NOMO-1 treated with DMSO at 0.1 percent for 48 hours (cell line): ENCODE measurements around the gene TRIM28.

Experiments
- DNase-seq: peaks from one replicate; lab custom pipeline; 2025; ENCODE audit not compliant: unreplicated experiment; lab: John Stamatoyannopoulos, UW

The TRIM28 gene

DNA sequence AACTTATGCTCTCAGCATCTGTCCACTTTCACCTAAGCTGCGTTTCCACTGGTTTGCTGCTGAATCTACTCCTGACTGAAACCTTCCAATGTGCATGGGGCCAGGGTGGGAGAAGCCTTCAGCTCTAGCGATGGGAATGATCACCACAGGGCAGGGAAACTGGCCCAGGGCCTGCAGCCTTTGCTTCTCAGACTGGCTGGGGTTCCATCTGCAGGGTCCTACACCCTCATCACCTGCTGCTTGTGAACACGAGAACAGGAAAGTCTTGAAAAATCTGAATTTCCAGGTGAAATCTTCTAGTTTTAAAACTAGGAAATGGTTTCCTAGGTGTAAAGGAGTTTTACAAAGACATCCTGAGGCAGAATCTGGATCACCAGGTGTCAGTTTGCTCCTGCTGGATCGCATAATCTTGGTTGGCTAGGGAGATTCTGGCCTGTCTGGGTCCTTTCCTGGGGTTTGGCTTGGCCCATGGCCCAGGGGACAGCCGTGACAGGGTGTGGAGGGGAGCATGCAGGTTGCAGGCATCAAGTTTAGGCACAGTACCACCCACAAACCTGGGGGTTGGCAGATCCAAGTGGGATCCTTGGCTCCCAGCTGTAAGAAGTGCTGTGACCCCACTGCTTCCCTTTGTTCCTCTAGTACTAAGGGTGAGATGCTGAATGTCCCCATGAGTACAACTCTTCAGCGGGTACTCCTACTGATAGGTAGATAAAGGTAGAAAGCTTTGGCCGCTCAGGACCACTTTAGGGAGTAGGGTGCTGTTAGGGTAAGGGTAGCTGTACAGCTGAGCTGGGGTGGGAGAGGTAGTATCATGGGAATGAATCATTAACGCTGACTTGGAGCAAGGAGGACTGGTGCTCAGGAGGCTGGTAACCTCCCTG is 16.4 kb downstream of the TRIM28 start:
- DNase-seq: no peak

DNA sequence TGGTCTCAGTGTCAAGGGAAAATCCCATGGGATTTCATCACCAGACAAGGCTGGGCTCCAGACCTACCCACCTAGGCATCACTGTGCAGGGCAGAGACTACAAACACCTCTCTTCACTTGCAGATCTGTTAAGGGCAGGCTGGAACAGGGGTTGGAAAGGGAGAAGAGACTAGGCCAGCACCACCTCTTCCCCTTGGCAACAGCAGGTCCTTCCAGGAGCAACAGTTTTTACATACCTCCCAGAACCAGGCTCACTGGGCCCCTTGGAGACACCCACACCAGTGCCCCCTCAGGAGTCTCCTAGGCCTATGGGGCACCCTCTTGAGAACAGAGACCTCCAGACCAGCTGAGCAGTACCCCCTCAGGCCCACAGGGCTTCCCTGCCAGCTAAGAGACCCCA is 17.1 kb downstream of the TRIM28 start:
- DNase-seq: no peak

DNA sequence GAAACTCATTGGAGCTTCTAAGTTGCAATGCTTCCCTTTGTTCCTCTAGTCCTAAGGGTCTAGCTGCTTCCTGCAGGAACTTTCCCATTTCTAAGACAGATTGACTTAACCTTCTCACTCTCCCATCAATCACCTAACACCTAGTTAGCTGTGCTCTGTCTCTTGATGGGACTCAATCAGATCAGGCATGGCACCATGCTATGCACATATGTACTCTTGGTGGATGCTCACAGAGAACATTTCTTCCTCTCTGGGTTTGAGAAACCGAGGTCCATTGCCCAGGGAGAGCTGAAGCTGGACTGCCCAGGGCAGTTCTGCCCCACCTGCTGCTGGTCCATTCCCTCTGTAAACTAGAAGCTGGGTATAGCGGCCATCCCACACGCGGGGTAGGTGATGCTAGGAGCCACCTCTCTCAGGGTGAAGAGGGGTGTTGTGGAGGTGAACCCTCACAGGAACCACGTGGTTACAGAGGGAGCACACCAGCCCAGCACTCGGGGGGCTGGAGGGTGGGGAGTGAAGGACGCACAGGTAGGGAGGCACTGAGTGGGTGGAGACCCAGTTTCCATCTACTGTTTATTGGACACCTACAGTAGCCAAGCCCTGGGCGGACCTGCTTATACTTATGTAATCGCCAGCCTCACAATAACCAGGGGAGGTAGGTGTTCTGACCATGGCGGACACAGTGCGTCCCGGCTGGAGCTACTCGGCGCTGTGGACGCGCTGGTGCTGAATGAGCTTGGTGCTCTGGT is 17.7 kb downstream of the TRIM28 start:
- DNase-seq: no peak

DNA sequence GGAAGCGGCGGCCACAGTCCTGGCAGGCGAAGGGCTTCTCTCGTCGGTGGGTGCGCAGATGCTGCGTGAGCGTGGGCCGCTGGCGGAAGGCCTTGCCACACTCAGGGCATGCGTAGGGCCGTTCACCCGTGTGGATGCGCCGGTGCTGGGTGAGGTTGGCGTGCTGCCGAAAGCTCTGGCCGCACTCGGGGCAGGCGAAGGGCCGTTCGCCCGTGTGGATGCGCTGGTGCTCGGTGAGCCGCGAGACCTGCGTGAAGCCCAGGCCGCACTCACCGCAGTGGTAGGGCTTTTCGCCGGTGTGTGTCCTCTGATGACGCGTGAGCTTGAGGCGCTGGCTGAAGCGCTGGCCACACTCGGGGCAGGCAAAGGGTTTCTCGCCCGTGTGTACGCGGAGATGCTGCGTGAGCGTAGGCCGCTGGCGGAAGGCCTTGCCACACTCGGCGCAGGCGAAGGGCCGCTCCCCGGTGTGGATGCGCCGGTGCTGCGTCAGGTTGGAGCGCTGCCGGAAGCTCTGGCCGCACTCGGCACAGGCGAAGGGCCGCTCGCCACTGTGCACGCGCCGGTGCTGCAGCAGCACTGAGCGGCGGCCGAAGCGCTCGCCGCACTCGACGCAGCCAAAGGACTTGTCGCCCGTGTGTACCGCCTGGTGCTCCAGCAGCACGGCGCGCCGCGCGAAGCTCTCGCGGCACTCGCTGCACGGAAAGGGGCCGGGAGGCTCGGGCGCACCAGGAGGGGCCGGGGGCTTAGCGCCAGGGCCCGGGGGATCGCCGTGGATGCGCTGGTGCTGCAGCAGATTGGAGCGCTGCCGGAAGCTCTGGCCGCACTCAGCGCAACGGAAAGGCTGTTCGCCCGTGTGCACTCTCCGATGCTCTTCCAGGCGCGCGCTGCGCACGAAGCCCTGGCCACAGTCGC is 18.5 kb downstream of the TRIM28 start:
- no peak for DNase-seq

DNA sequence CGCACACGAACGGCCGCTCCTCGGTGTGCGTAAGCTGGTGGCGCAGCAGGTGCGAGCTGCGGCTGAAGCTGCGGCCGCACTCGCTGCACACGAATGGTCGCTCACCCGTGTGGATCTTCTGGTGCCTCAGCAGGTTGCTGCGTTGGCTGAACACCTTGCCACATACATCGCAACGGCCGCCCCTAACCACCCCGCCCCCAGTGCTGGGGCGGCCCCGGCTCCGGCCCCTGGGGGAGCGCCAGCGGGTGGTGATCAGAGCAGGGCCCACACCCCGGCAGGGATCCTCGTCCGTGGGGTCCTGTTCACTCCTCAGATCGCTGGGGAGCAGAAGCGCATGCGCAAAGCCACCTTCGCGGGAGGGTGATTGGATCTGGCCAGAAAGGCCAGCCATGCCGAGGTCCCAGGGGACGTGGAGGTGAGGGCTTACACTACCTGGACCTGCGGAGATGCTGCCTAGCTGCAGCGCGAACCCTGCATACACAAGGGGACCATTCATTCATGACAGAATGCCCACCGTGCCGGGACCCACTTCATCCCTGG is 19.2 kb downstream of the TRIM28 start:
- no peak for DNase-seq

DNA sequence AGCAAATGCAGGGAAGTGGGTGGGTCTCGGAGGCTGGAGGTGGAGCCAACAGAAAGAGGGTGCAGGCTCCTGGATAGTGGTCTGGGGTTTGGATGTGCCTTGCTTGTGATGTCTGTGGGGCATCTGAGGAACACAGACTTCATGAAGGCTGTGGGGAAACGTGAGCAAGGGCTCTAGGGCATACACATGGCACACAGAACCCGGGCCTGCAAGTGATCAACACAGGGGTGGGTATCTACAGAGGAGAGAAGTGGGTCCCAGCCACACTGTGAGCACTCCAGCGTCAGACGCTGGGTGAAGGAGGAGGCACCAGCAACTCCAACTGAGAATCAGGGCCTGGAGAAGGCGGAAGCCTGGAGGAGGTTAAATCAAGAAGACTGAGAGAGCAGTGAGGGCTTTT is 20.0 kb downstream of the TRIM28 start:
- no peak for DNase-seq

DNA sequence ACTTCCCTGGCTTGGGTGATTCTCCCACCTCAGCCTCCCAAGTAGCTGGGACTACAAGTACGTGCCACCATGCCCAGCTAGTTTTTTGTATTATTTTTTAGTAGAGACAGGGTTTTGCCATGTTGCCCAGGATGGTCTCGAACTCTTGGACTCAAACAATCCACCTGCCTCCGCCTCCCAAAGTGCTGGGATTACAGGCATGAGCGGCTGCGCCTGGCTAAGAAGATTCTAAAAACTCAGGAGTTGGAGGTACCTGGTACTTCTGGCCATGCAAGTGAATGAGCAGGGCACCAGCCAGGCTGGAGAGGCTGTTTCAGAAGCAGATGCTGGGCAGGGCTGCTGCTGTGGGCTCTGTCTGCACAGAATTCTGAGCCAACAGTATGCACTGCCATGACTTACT is 23.1 kb downstream of the TRIM28 start:
- no peak for DNase-seq

DNA sequence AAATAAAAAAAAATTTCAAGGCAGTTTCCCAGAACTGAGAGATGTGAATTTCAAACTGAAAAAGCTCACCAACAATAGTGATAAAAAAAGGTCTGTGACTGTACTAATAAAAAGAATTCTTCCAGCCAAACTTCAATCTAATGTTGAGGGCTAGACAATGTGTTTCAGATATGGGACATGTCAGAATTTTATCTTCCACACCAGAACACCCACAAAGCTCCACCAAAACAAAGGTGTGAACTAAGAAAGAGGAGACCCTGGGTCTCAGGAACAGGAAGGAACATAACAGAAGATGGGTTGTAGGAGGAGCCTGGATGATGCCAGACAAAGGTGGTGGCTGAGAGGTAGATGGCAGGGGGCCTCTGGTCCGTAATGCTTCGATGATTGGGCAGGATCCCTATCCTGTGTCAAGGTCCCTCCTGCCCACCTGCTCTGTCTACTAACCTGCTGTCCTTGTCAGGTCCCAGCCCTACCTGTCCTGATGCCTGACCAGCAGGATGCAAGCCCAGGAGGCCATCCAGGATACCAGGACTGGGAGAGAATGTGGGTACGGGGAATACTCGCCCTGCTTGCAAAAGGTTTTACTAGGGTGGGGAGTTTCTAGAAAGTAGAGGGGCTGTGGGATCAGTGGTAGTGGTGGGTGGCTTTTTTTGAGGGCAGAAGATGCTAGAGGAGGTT is 24.7 kb downstream of the TRIM28 start:
- no peak for DNase-seq

DNA sequence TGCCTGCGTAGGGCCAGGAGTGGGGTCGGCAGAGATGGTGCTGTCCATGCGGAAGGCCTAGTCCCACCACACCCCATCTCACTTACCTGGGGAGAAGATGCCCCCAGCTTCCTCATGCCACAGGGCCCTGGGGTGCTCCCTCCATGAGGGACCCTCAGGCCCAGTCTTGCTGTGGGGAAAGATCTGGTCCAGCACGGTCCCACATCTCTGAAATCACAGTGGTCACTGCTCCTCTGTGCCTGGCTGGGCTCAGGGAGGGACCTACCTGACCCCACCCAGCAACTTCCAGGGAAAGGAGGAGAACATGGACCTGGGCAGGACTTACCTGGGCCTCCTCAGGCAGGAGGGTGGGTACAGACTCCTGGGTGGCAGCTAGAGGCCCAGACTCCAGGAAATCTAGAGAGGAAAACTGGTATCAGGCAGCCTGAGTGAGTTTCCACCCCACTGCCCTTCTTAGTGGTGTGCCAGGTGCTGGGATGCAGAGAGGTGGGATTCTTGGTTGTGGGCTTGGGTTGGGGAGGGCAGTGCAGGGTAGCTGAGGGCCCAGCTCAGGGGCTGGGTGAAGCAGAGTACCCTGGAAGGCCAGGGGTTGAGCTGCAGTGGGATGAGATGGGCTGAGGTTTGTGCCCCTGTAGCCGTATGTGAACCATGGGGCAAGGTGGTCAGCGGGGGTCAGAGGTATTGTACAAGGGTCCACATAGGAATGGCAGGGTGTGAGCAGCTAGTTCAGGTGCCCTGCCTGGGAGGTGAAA is 25.5 kb downstream of the TRIM28 start:
- no peak for DNase-seq

DNA sequence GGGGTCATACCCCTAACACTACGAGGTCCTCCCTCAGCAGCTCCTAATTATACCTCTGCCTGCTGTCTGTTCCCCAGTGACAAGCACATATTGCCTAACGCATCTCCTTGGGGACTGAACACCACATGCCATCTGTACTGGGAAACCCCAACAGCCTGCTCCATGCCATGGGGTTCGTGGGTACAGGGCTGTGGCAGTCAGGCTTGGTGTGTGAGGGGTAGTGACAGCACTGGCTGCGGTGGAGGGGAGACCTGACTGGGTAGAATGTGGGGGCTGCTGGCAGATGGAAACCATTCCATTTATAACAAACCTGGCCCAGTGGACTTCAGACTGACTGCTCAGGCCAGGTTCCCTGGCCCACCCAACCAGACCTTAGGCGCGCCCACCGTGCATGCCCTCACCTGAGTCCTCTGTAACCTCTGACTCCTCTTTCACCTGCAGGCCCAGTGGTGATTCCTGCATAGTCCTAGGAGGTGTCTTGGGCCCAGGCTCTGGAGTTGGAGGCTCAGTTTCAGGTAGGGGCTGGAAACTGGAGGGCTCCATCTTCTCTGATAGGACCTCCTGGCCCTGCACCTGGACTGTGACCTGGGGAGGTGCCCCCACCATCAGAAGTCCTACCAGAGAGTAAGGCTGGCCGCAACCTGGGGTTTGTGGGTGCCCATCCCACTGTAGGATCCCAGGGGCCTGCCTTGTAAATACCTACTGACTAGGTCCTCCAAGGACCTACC is 26.2 kb downstream of the TRIM28 start:
- DNase-seq: no peak

DNA sequence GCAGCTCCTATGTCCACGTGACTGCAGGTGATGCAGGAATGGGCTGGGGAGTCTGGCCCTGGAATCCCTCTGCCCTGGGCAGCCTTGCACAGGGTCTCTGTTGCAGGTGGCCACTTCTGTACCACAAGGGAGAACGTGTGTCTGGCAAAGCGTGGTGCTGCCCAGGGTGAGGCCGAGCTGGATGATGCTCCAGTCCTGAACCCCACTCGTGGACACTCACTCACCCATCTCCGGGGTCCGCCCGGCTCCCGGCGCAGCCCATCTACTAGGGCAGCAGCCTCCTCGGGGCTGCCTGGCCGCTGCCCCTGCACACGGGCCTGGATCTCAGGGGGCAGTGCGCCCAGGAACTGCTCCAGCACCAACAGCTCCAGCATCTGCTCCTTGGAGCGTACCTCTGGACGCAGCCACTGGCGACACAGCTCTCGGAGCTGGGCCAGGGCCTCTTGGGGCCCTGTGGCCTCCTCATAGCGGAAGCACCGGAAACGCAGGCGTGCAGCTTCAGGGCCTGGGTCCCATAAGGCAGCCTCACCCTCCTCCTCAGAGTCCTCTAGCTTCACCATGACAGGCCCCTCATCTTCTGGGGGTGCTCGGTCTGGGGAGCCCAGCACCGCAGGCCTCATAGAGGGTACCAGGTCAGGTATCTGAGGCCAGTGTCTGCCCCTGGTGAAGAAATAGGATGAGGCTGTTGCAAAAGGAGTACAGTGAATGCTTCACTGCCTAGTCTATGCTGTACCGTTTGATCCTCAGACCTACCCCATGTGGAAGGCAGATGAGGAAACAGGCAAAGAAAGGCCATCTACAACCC is 27.1 kb downstream of the TRIM28 start:
- DNase-seq: no peak

DNA sequence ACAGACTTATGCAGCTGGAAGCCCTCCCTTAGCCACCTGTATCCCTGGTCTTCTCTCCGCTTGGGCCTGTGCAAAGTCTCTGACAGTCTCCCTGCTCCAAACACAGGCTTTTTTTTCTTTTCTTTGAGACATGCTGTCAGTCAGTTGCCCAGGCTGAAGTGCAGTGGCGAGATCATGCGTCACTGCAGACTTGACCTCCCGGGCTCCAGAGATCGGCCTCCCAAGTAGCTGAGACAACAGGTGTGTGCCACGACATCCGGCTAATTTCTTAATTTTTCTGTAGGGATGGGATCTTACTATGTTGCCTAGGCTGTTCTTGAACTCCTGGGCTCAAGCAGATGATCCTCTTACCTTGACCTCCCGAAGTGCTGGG is 27.7 kb downstream of the TRIM28 start:
- DNase-seq: no peak

DNA sequence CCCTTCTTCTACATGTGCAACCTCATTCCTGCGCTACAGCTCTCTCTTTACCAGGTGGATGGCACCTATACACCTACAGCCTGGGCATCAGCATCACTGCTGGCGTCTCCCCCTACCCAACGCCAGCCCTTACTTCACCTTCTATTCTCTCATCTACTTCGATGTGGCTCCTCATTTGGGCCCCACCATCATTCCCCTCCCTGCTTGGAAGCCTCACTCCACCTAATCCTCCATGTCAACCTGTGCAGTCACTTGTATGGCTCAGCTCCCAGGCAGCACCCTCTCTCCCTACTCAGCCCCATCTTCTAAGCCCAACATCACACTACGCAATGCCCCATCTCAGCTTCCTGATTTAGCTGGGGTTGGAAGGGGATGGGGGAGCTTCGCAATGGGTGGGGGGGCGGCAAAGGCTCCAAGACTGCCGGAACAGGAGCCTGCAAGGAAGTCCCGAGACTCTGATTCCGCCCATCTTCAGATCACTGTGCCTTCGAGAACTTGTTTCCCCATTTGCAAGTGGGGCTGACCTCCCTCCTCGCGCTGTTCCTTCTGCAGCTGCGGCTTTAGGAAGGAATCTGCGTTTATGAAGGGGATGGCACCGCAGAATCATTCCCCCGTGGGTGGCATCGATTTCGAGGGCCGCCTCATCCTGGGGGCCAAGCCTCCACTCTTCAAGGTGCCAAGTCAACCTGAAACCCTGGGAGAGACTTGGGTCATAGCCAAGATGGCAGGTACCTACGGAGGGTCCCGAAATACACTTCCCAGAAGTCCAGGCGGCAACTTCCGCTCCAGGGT is 28.4 kb downstream of the TRIM28 start:
- DNase-seq: no peak

DNA sequence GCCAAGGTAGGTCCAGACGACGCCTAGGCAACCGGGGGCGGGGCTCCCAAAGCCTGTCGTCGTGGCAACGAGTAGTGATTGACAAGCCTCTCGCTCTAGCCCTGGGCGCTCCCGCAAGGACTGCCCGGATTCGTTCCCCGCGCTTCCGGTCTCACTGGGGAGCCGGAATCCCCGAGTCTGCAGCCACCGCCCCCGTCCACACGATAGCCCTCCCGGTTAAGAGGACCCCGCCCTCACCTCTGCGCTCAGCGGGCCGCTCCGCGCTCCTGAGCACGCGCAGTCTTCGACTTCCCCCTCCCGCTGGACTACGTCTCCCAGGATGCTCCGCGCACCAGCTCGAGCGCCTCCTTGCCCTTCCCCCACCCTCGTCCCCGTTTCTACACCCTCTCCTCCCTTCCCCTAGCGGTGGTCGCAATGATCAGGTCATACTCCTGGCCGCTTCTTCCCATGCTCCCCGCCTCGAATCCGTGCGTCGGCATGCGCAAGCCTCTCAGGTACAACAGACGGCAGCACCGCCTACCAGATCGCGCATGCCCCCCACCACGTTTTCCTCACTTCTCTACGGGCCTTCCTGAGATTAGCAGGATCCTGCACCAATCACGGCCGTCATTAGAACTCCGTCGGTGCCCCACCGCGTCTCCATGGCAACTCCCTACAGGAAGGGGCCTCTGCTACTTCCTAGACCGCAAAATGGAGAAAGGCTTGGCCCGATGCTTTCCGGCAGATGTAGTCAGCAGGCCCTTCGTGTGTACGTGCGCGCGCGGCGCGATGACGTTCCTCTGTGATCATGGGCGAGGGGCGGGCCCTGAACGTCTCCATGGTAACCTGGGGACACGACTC is 29.2 kb downstream of the TRIM28 start, which contains the start of gene MZF1:
MZF1 (minus strand) TSS at position 518 of the 840 bp plus-strand sequence. CDS start 1,946 bp downstream, outside the sequence.
- no peak for DNase-seq

DNA sequence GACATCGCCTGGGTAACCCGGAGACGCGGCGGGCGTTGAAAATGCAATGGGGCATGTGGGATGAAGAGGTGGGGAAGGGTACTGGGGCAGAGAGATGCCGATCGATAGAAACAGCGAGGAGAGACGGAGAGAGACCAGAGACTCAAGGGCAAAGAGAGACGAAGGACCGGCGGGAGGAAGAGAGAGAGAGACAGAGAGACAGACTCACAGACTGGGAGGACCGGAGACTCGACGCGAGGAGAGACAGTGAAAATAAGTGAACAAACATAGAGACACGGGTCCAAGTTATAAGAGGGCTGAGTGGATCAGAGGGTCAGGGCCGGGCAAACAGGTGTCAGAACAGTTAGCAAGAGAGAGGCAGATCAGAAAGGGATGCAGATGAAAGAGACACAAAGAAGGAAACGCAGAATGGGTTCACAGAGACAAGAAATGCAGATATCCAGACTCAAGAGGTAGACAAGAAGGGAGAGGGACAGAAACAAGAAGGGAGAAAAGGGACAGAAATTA is 29.8 kb downstream of the TRIM28 start:
- no peak for DNase-seq
